A673 (cell line): Measurements from ENCODE around the gene EPHB4.

ENCODE experiments used
- EZH2 ChIP-seq: fragments of 200-600 bp; sonication (generic); IDR thresholded peaks from 2 replicates; pipeline ENCODE4 v1.6.1; 2017; ENCODE audit warnings: borderline replicate concordance, low read depth, mild to moderate bottlenecking, mixed read lengths, antibody characterized with exemption, low read length; ENCODE audit not compliant: poor library complexity, severe bottlenecking
- TF ChIP-seq, protein P1 (sequence below): fragments of 300-800, 200-600 bp; sonication (generic); conservative IDR thresholded peaks from 2 replicates; pipeline ENCODE4 v1.5.1; 2017; ENCODE audit warnings: low read depth, mild to moderate bottlenecking, antibody characterized with exemption, low read length, moderate library complexity, mixed read lengths

DNA sequence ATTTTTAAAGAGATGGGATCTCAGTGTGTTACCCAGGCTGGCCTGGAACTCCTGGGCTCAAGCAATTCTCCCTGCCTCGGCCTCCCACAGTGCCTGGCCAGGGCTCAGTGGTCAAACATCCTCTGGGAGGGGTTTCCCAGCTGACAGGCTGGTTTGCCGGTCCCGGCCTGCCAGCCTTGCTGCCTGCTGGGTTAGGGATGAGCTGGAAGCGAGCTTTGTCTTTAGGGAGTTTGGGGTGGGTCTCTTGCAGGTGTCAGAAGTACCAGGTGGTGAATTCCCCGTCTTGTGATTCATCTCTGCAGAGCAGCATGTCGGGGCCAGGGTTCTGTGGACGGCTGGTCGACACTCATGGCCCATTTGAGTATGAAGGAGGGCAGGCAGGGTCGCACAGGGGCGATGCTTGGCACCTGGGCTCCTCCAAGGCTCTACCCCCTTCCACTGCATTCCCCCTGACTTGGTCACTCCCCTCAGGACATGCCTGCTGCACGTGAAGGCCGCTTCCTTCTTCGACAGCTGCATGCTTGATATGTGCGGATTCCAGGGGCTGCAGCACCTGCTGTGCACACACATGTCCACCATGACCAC lies 63.7 kb downstream of the EPHB4 start:
- TF ChIP-seq EZH2, result no peak
- TF ChIP-seq, protein P1, sequence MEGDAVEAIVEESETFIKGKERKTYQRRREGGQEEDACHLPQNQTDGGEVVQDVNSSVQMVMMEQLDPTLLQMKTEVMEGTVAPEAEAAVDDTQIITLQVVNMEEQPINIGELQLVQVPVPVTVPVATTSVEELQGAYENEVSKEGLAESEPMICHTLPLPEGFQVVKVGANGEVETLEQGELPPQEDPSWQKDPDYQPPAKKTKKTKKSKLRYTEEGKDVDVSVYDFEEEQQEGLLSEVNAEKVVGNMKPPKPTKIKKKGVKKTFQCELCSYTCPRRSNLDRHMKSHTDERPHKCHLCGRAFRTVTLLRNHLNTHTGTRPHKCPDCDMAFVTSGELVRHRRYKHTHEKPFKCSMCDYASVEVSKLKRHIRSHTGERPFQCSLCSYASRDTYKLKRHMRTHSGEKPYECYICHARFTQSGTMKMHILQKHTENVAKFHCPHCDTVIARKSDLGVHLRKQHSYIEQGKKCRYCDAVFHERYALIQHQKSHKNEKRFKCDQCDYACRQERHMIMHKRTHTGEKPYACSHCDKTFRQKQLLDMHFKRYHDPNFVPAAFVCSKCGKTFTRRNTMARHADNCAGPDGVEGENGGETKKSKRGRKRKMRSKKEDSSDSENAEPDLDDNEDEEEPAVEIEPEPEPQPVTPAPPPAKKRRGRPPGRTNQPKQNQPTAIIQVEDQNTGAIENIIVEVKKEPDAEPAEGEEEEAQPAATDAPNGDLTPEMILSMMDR, result no peak
